WTC11 (cell line): Measurements from ENCODE around the gene C20orf144. TPM values are rescaled to one million over a fixed set of nuclear protein-coding genes. Genes with fewer than 3 reads are reported as not detected.

Source experiments
- ATAC-seq: fragments of 200-7000 bp; cut with Tn5 transposase; 2 replicates; pipeline ENCODE4 v1.10.0; 2021; ENCODE audit warnings: mild to moderate bottlenecking, moderate library complexity
- CTCF ChIA-PET: fragments of 300-600 bp; sonication (Branson Sonifier 250); formaldehyde crosslinking; loops from one replicate; lab custom pipeline; 2021; ENCODE audit warnings: antibody characterized with exemption; lab: Charles Lee
- POLR2A ChIA-PET: fragments of 350-600 bp; sonication (Branson Sonifier 250); formaldehyde crosslinking; loops from one replicate; lab custom pipeline; 2021; ENCODE audit warnings: antibody characterized with exemption; lab: Charles Lee
- DNase-seq: peaks from one replicate; pipeline ENCODE4 v3.0.0; 2021; ENCODE audit warnings: low spot score
- H3K27ac Mint-ChIP-seq: 2 replicates; pipeline ENCODE4 v1.8.0; 2021; ENCODE audit warnings: mixed read lengths
- H3K27me3 Mint-ChIP-seq: 2 replicates; pipeline ENCODE4 v1.8.0; 2021; ENCODE audit warnings: low read depth, mild to moderate bottlenecking, moderate library complexity, mixed read lengths
- H3K36me3 Mint-ChIP-seq: 2 replicates; pipeline ENCODE4 v1.8.0; 2021; ENCODE audit warnings: mixed read lengths
- H3K4me1 Mint-ChIP-seq: 2 replicates; pipeline ENCODE4 v1.8.0; 2022; ENCODE audit warnings: mixed read lengths
- H3K4me3 Mint-ChIP-seq: 2 replicates; pipeline ENCODE4 v1.8.0; 2021; ENCODE audit warnings: mild to moderate bottlenecking, moderate library complexity, mixed read lengths
- H3K9me3 Mint-ChIP-seq: 2 replicates; pipeline ENCODE4 v1.8.0; 2021; ENCODE audit warnings: mixed read lengths
- AFF4 ChIP-seq: sonication (generic); formaldehyde crosslinking; IDR thresholded peaks from 2 replicates; pipeline ENCODE4 v1.8.1; 2023; ENCODE audit warnings: mild to moderate bottlenecking, missing genetic modification reagents, borderline replicate concordance
- ATF2 ChIP-seq: sonication (generic); formaldehyde crosslinking; IDR thresholded peaks from 2 replicates; pipeline ENCODE4 v1.8.1; 2022; ENCODE audit warnings: low read depth, missing genetic modification reagents, borderline replicate concordance
- CDX4 ChIP-seq: fragments of 250-450 bp; sonication (Bioruptor Pico); IDR thresholded peaks from 2 replicates; pipeline ENCODE4 v1.9.0; 2021; ENCODE audit warnings: moderate library complexity, mild to moderate bottlenecking, inconsistent platforms, borderline replicate concordance
- EMX1 ChIP-seq: fragments of 250-450 bp; sonication (Bioruptor Pico); IDR thresholded peaks from 2 replicates; pipeline ENCODE4 v1.8.0; 2021; ENCODE audit warnings: mild to moderate bottlenecking
- FOXJ3 ChIP-seq: sonication (generic); formaldehyde crosslinking; IDR thresholded peaks from 2 replicates; pipeline ENCODE4 v1.9.0; 2021; ENCODE audit warnings: missing genetic modification reagents, mild to moderate bottlenecking, borderline replicate concordance
- HMGXB4 ChIP-seq: sonication (generic); formaldehyde crosslinking; IDR thresholded peaks from 2 replicates; pipeline ENCODE4 v1.8.1; 2023; ENCODE audit warnings: mild to moderate bottlenecking, moderate library complexity, missing genetic modification reagents
- IRF2 ChIP-seq: sonication (generic); formaldehyde crosslinking; IDR thresholded peaks from 2 replicates; pipeline ENCODE4 v1.8.0; 2022; ENCODE audit warnings: low read depth, missing genetic modification reagents, borderline replicate concordance
- MLX ChIP-seq: sonication (generic); formaldehyde crosslinking; IDR thresholded peaks from 2 replicates; pipeline ENCODE4 v1.8.1; 2023; ENCODE audit warnings: mild to moderate bottlenecking, missing genetic modification reagents, moderate library complexity
- MXD4 ChIP-seq: fragments of 250-450 bp; sonication (Bioruptor Pico); IDR thresholded peaks from 2 replicates; pipeline ENCODE4 v1.8.0; 2021; ENCODE audit warnings: mild to moderate bottlenecking, moderate library complexity, borderline replicate concordance
- NFE2L1 ChIP-seq: sonication (generic); formaldehyde crosslinking; IDR thresholded peaks from 2 replicates; pipeline ENCODE4 v1.8.1; 2023; ENCODE audit warnings: missing genetic modification reagents
- NFYB ChIP-seq: sonication (generic); formaldehyde crosslinking; conservative IDR thresholded peaks from 2 replicates; pipeline ENCODE4 v1.8.0; 2022; ENCODE audit warnings: low read depth, missing genetic modification reagents
- NR3C1 ChIP-seq: sonication (generic); formaldehyde crosslinking; conservative IDR thresholded peaks from 2 replicates; pipeline ENCODE4 v1.8.1; 2023; ENCODE audit warnings: low read depth, mild to moderate bottlenecking, missing genetic modification reagents
- OVOL2 ChIP-seq: fragments of 250-450 bp; sonication (Bioruptor Pico); IDR thresholded peaks from 2 replicates; pipeline ENCODE4 v1.9.0; 2021; ENCODE audit warnings: mild to moderate bottlenecking, borderline replicate concordance
- RELA ChIP-seq: sonication (generic); formaldehyde crosslinking; IDR thresholded peaks from 2 replicates; pipeline ENCODE4 v1.8.1; 2022; ENCODE audit warnings: missing genetic modification reagents, mild to moderate bottlenecking, borderline replicate concordance
- SOX15 ChIP-seq: fragments of 250-450 bp; sonication (Bioruptor Pico); IDR thresholded peaks from 2 replicates; pipeline ENCODE4 v1.9.0; 2021; ENCODE audit warnings: mild to moderate bottlenecking
- ZNF138 ChIP-seq: sonication (generic); formaldehyde crosslinking; conservative IDR thresholded peaks from 2 replicates; pipeline ENCODE4 v1.8.1; 2022; ENCODE audit warnings: mild to moderate bottlenecking, moderate library complexity, missing genetic modification reagents
- ZNF281 ChIP-seq: sonication (generic); formaldehyde crosslinking; IDR thresholded peaks from 2 replicates; pipeline ENCODE4 v1.8.0; 2023; ENCODE audit warnings: mild to moderate bottlenecking, missing genetic modification reagents
- ZNF396 ChIP-seq: fragments of 250-450 bp; sonication (Bioruptor Pico); IDR thresholded peaks from 2 replicates; pipeline ENCODE4 v1.8.0; 2021; ENCODE audit warnings: mild to moderate bottlenecking, moderate library complexity, borderline replicate concordance
- ZNF423 ChIP-seq: fragments of 250-450 bp; sonication (Bioruptor Pico); IDR thresholded peaks from 2 replicates; pipeline ENCODE4 v2.1.2; 2022; ENCODE audit warnings: mild to moderate bottlenecking, moderate library complexity
- total RNA-seq: library from RNA; stranded (reverse); gene quantifications from 3 replicates; pipeline ENCODE4 v1.2.3, GENCODE V29; 2021

C20orf144 gene
- total RNA-seq, 1 experiment from 2014 or later: 0.09 TPM

- TF ChIP-seq NFYB (CRISPR knock-in tag) (no peak), IRF2 (CRISPR knock-in tag) (no peak), NFE2L1 (no peak), HMGXB4 (CRISPR knock-in tag) (no peak; the same call in 1 of the 2 replicates), EMX1 (0 out of 2 replicates have a peak, but pooled peaks have one; percentile 16), NR3C1 (CRISPR knock-in tag) (no peak), OVOL2 (CRISPR knock-in tag) (no peak), MXD4 (CRISPR knock-in tag) (no peak), ZNF138 (CRISPR knock-in tag) (peak; percentile 15; the same call in 1 of the 2 replicates), SOX15 (CRISPR knock-in tag) (no peak), ZNF423 (CRISPR knock-in tag) (no peak), AFF4 (CRISPR knock-in tag) (no peak), FOXJ3 (CRISPR knock-in tag) (no peak), CDX4 (CRISPR knock-in tag) (no peak), ZNF281 (CRISPR knock-in tag) (no peak)
- TF ChIP-seq, all 79 proteins: peak for 11
Measured at GRCh38 chr20:33667245-33667675, 5.1 kb downstream of the C20orf144 start (continued).

- peak; percentile 87 for DNase-seq
- TF ChIP-seq RELA (CRISPR knock-in tag) (no peak), ATF2 (CRISPR knock-in tag) (no peak), NFE2L1 (peak; percentile 54; the same call in 1 of the 2 replicates), ZNF396 (CRISPR knock-in tag) (no peak), CDX4 (CRISPR knock-in tag) (no peak), MLX (CRISPR knock-in tag) (no peak)
Measured at GRCh38 chr20:33667676-33668465, 5.7 kb downstream of the C20orf144 start.

More at GRCh38 chr20:33667676-33668465, 5.7 kb downstream of the C20orf144 start:
- peak; percentile 47 for ATAC-seq
- peaks cover 5% of the 10 kb centered on the region; the same call in 1 of the 2 replicates for H3K36me3 Mint-ChIP-seq
- H3K4me3 Mint-ChIP-seq: peak overlapping the region; percentile 62
- H3K4me1 Mint-ChIP-seq: peaks cover 34% of the 10 kb centered on the region
- H3K9me3 Mint-ChIP-seq: no peaks in the 10 kb centered on the region
- POLR2A ChIA-PET: interaction anchor here (0.6 to 3.4 kb wide), 7 partner anchors 13 to 405 kb away, joined by 3 to 24 read pairs (median 4); partner anchors contain the start of genes CBFA2T2, PXMP4 and ZNF341
- peaks cover 14% of the 10 kb centered on the region for H3K27me3 Mint-ChIP-seq
- no peak overlapping the region for H3K27ac Mint-ChIP-seq
- CTCF ChIA-PET: interaction anchor here (0.5 to 7.9 kb wide), 44 partner anchors 9 to 405 kb away, joined by 3 to 134 read pairs (median 4); partner anchors contain the start of genes CBFA2T2, CDK5RAP1, E2F1 and PXMP4
